NCI-H460 (cell line): ENCODE measurements around the gene JUN. TPM values are rescaled to one million over a fixed set of nuclear protein-coding genes. Genes with fewer than 3 reads are reported as not detected.
"Not testable (repeated sequence)": the region's sequence is repeated elsewhere in the genome, so short reads cannot be mapped to it uniquely, and the experiment has no call there.

Experiments
- DNase-seq: peaks from one replicate; pipeline ENCODE4 v3.0.0-alpha.2; 2016; ENCODE audit warnings: low read depth; ENCODE audit errors: extremely low read depth
- total RNA-seq: library from RNA; depleted of rRNA; stranded (reverse); fragments of >200 nt; shearing (Covaris generic); gene quantifications from 2 replicates; pipeline ENCODE4 v1.2.3, GENCODE V29; 2014

The JUN gene
- total RNA-seq, 1 experiment from 2014 or later: 11.1 TPM

DNA sequence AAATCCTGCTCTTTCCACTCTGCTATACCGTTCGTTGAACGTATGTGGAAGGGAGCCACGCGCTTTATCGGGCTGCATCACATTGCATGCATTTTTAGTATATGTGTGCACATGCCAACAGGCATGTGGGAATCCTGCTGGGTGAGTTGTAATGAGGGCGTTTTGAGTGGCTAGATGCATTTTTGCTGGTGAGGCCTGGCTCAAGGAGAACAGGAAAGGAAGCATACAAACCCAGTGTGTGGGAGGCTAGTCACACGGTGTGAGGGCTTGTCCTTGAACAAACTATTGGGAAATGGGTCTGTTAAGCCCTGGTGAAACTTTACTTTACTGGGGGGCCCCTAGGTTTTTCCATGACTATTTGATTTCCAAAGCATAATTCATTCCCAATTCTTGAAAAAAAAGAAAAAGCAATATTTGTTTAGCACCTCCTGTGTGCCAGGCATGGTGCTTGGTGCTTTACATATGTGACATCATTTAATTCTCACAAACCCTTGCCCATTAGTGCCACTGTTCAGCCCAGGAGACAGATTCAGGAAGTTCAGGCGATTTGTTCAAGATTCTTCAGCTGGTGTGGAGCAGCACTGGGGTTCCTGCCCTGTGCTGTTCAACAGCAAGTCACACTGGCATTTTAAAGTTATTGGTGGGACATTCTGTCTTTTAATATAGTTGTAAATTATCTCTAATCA lies 25.6 kb upstream of the JUN start:
- DNase-seq: no peak

DNA sequence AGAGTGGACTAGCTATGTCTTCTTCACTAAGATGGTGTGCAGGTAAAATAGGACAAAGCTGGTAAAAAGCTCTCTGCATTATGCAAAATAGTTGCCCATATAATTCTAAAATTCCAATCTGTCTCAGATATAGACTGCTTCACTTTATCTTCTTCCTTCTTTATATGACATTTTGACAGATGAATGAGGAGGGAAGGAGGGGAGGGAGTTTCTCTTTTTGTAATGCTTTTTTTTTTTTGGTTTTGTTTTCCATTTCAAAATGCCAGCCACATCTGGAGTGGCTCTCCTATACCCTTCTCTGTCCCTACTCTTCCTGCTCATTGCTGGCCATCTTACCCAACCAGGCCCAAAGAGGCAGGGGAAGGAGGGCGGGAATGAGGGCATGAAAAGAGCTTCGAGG lies 24.2 kb upstream of the JUN start:
- DNase-seq: no peak

- no peak for DNase-seq
Measured at GRCh38 chr1:58805716-58806571, 22.1 kb upstream of the JUN start.

GRCh38 chr1:58804853-58805565 lies 21.2 kb upstream of the JUN start:
- DNase-seq: no peak

DNA sequence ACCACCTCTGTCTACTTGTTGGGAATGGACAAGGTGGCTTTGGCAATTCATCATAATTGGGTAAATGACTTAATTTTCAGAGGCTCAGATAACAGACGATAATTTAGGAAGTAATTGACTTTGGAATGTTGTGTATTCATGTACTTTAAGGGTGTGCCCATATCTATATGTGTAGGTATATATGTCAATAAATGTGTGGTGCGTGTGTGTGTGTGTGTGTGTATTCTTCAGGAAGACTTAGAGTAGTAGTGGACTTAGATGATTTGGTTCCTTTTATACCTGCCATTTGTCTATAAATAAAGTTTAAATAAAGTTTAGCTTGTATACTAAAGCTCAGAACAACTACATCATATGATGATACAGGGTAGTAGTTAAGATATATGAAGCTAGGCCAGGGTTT lies 20.0 kb upstream of the JUN start:
- DNase-seq: no peak

- DNase-seq: no peak
Measured at GRCh38 chr1:58802640-58803399, 19.0 kb upstream of the JUN start.

- DNase-seq: not testable (repeated sequence)
Measured at GRCh38 chr1:58801286-58801685, 17.4 kb upstream of the JUN start.

DNA sequence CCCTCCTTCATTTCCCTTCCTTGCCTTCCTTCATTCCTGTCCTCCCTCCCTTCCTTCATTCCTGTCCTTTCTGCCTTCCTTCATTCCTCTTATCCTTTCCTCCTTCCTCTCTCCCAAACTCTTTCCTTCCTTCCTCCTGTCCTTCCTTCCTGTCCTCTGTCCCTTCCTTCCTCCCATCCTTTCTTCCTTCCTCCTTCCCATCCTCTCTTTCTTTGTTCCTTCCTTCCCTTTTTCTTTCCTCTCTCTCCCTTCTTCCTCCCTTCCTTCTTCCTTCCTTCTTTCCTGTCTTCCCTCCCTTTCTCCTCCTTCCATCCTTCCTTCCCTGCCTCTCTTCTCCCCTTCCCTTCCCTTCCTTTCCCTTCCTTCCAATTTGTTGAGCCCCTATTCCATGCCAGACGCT lies 15.8 kb upstream of the JUN start:
- no peak for DNase-seq

DNA sequence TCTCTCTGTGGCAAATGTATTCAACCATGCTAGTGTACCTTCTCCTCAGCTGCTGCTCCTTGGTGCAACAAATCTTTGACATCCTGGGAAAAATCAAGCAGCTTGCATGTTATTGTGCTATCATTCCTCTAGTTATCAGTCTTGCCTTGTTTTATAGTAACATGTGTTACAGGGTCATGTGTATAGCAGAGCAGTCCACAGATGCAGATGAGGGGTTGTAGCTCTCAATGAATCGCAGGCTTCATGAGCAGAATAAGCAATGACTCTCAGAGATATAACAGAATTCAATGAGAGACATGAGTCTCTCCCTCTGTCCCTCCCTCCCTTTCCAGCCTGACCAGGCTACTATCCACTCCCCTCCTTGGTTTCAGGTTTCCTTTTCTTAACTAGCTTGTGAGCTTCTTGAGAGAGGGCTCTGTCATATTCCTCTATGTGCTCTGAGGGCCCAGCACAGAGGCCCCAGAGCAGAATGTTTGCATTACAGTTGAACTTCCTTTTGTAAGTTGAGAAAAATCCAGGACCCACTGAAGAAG lies 15.1 kb upstream of the JUN start:
- no peak for DNase-seq

GRCh38 chr1:58796416-58796815 lies 12.6 kb upstream of the JUN start:
- DNase-seq: no peak

DNA sequence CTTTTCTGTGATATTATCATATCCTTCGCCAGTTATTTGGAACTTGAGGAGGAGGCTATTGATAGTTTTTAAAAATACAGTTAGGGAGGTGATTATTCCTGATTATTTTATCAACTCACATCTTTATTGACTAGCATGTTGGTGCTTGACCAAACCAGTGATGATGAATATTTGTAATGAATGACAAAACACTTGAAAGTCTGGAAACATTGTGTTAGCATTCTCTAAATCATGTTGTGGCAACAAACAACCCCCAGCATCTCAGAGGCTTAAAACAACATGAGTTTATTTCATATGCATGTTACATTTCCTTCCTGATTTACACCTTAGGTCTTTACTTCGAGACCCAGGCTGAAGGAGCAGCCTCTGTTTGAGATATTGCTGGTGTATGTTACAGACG lies 10.7 kb upstream of the JUN start:
- DNase-seq: no peak

- DNase-seq: no peak
Measured at GRCh38 chr1:58792846-58793245, 9.0 kb upstream of the JUN start.

GRCh38 chr1:58791106-58791505 lies 7.3 kb upstream of the JUN start:
- DNase-seq: no peak

- DNase-seq: no peak
Measured at GRCh38 chr1:58789996-58790660, 6.3 kb upstream of the JUN start.

GRCh38 chr1:58789322-58789856 lies 5.5 kb upstream of the JUN start:
- DNase-seq: no peak

GRCh38 chr1:58788259-58788658 lies 4.4 kb upstream of the JUN start:
- DNase-seq: no peak

- no peak for DNase-seq
Measured at GRCh38 chr1:58786927-58787245, 3.0 kb upstream of the JUN start.

GRCh38 chr1:58786184-58786926 lies 2.5 kb upstream of the JUN start:
- DNase-seq: no peak

DNA sequence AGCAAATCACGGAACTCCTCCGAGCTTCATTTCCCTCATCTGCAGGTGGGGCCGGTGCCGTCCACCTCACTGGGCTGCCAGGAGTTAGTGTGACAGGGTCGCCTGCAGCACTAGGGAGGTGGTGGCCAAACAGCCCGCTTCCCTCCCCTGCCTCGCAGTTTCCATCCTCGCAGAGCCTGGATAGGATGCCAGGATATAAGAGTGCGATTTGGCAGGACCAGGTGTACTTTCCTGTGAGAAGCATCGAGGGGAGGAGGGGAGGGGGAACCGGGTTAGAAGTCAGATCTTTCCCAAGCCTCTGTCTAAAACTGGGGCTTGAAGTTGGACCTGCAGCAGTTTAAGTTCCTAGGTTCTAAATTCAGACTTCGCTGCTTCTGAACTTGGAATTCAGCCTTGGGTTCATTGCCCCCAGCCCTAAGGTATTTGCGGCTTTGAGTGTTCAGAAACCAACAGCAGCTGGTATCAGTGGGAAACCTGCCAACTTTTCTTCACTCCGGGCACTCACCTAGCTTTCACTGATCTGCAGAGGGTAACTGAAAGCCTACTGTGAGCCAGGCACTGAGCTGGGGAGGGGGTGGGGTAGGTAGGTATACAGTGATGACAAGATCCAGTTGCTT lies 1.7 kb upstream of the JUN start:
- no peak for DNase-seq
